ENCODE measurements around the gene CEP152.
"Not testable (repeated sequence)": the region's sequence is repeated elsewhere in the genome, so short reads cannot be mapped to it uniquely, and the experiment has no call there.

Gene CEP152

GRCh38 chr15:48856942-48857341, 46.1 kb upstream of the CEP152 start:
- no peak overlapping the region for H2AFZ ChIP-seq (ENCODE audit: low read depth, low read length, severe bottlenecking)
- no peaks in the 10 kb centered on the region for H3F3A ChIP-seq (ENCODE audit: insufficient read depth)
- no peaks in the 10 kb centered on the region for H3K36me3 ChIP-seq (ENCODE audit: low read length)
- no peak overlapping the region for H3K4me3 ChIP-seq (ENCODE audit: insufficient read depth, low read length, poor library complexity, severe bottlenecking)
- TF ChIP-seq, protein P1, sequence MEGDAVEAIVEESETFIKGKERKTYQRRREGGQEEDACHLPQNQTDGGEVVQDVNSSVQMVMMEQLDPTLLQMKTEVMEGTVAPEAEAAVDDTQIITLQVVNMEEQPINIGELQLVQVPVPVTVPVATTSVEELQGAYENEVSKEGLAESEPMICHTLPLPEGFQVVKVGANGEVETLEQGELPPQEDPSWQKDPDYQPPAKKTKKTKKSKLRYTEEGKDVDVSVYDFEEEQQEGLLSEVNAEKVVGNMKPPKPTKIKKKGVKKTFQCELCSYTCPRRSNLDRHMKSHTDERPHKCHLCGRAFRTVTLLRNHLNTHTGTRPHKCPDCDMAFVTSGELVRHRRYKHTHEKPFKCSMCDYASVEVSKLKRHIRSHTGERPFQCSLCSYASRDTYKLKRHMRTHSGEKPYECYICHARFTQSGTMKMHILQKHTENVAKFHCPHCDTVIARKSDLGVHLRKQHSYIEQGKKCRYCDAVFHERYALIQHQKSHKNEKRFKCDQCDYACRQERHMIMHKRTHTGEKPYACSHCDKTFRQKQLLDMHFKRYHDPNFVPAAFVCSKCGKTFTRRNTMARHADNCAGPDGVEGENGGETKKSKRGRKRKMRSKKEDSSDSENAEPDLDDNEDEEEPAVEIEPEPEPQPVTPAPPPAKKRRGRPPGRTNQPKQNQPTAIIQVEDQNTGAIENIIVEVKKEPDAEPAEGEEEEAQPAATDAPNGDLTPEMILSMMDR (IDR thresholded peaks at IDR 0.05; ENCODE audit: insufficient read depth, low read length, poor library complexity, severe bottlenecking) = no peak
- no peak for TF ChIP-seq EZH2phosphoT487 (conservative IDR thresholded peaks at IDR 0.05; ENCODE audit: low read length)
- H3K9me2 ChIP-seq (replicated peaks; ENCODE audit: insufficient read depth, low read length) = no peaks in the 10 kb centered on the region
- no peaks in the 10 kb centered on the region for H3K27me3 ChIP-seq (ENCODE audit: low read length)
- no peaks in the 10 kb centered on the region for H4K20me1 ChIP-seq (ENCODE audit: low read depth, low read length)
- no peak overlapping the region for H3K9ac ChIP-seq (ENCODE audit: low read length)
- H3K4me2 ChIP-seq (ENCODE audit: low read depth, low read length, poor library complexity, severe bottlenecking) = no peak overlapping the region
- no peaks in the 10 kb centered on the region for H3K9me3 ChIP-seq (ENCODE audit: insufficient read depth, low read length)
- no peak overlapping the region for H3K27ac ChIP-seq (ENCODE audit: low read depth, low read length)
- no peaks in the 10 kb centered on the region for H3K79me2 ChIP-seq (ENCODE audit: insufficient read depth, low read length)

DNA sequence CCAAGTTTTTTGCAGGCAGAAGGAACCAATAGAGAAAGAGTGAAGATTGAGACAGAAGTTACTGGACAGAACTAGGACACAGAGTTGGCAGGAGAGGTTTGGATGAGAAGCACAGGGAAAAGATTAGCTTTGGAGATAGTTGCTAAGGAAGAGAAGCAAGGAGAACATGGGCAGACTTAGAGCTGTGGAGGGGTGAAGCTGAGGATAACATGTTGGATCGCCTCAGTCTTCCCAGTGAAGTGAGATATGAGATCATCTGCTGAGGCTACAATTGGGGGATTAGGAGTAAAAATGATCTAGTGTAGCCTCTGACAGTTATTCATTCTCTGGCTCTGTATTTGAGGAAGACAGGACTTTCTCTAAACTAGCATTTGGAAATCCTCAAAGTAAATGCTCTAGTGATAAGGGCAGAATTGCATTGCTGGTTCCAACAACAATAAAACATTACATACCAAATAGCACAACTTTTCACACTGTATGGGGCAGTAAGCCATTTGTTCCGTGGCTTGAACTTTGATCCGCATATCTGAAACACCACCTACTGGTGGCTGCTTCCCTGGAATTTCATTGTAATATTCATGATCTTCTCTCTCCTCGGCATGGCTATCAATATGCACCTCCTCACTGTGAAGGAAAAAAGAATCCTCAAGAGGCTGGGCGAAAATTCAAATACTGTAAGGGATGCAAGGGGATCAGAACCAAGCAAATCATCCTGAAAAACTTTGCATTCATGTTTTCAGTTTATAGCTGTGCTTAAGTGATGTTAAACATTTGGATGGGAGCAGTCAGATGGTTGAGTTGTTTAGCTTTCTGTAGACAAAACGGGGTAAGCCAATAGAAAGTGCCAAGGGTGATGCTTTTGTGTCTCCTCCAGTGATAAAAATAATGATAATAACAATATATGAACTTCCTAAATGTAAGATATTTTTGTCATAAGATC, 44.9 kb upstream of the CEP152 start:
- no peak overlapping the region for H3K27ac ChIP-seq (ENCODE audit: low read depth, low read length)
- no peaks in the 10 kb centered on the region for H3F3A ChIP-seq (ENCODE audit: insufficient read depth)
- no peak overlapping the region for H3K4me2 ChIP-seq (ENCODE audit: low read depth, low read length, poor library complexity, severe bottlenecking)
- no peak overlapping the region for H3K4me3 ChIP-seq (ENCODE audit: insufficient read depth, low read length, poor library complexity, severe bottlenecking)
- H4K20me1 ChIP-seq (ENCODE audit: low read depth, low read length) = no peaks in the 10 kb centered on the region
- H3K9me3 ChIP-seq (ENCODE audit: insufficient read depth, low read length) = no peaks in the 10 kb centered on the region
- no peak for TF ChIP-seq EZH2phosphoT487 (conservative IDR thresholded peaks at IDR 0.05; ENCODE audit: low read length)
- TF ChIP-seq, protein P1 (IDR thresholded peaks at IDR 0.05; ENCODE audit: insufficient read depth, low read length, poor library complexity, severe bottlenecking) = no peak
- H2AFZ ChIP-seq (ENCODE audit: low read depth, low read length, severe bottlenecking) = no peak overlapping the region
- no peak overlapping the region for H3K9ac ChIP-seq (ENCODE audit: low read length)
- H3K79me2 ChIP-seq (ENCODE audit: insufficient read depth, low read length) = no peaks in the 10 kb centered on the region
- H3K36me3 ChIP-seq (ENCODE audit: low read length) = no peaks in the 10 kb centered on the region
- H3K27me3 ChIP-seq (ENCODE audit: low read length) = no peaks in the 10 kb centered on the region
- no peaks in the 10 kb centered on the region for H3K9me2 ChIP-seq (replicated peaks; ENCODE audit: insufficient read depth, low read length)

- not testable (repeated sequence) for H2AFZ ChIP-seq (ENCODE audit: low read depth, low read length, severe bottlenecking); H3K36me3 ChIP-seq (ENCODE audit: low read length); H3K9me2 ChIP-seq (replicated peaks; ENCODE audit: insufficient read depth, low read length); H3K27ac ChIP-seq (ENCODE audit: low read depth, low read length); H3F3A ChIP-seq (ENCODE audit: insufficient read depth); H3K4me3 ChIP-seq (ENCODE audit: insufficient read depth, low read length, poor library complexity, severe bottlenecking); H3K9me3 ChIP-seq (ENCODE audit: insufficient read depth, low read length); H3K4me2 ChIP-seq (ENCODE audit: low read depth, low read length, poor library complexity, severe bottlenecking); H3K9ac ChIP-seq (ENCODE audit: low read length); H4K20me1 ChIP-seq (ENCODE audit: low read depth, low read length); H3K79me2 ChIP-seq (ENCODE audit: insufficient read depth, low read length); H3K27me3 ChIP-seq (ENCODE audit: low read length)
Observed at GRCh38 chr15:48854434-48854833, 43.6 kb upstream of the CEP152 start.

GRCh38 chr15:48851956-48852355, 41.1 kb upstream of the CEP152 start:
- no peaks in the 10 kb centered on the region for H3F3A ChIP-seq (ENCODE audit: insufficient read depth)
- TF ChIP-seq EZH2phosphoT487 (conservative IDR thresholded peaks at IDR 0.05; ENCODE audit: low read length) = no peak
- TF ChIP-seq, protein P1 (IDR thresholded peaks at IDR 0.05; ENCODE audit: insufficient read depth, low read length, poor library complexity, severe bottlenecking) = no peak
- no peak overlapping the region for H3K27ac ChIP-seq (ENCODE audit: low read depth, low read length)

More at GRCh38 chr15:48851956-48852355, 41.1 kb upstream of the CEP152 start:
- no peaks in the 10 kb centered on the region for H3K79me2 ChIP-seq (ENCODE audit: insufficient read depth, low read length)
- no peak overlapping the region for H3K4me3 ChIP-seq (ENCODE audit: insufficient read depth, low read length, poor library complexity, severe bottlenecking)
- H3K27me3 ChIP-seq (ENCODE audit: low read length) = no peaks in the 10 kb centered on the region
- H3K9ac ChIP-seq (ENCODE audit: low read length) = no peak overlapping the region
- no peak overlapping the region for H3K4me2 ChIP-seq (ENCODE audit: low read depth, low read length, poor library complexity, severe bottlenecking)
- no peak overlapping the region for H2AFZ ChIP-seq (ENCODE audit: low read depth, low read length, severe bottlenecking)
- H3K9me2 ChIP-seq (replicated peaks; ENCODE audit: insufficient read depth, low read length) = no peaks in the 10 kb centered on the region
- H3K36me3 ChIP-seq (ENCODE audit: low read length) = no peaks in the 10 kb centered on the region
- H4K20me1 ChIP-seq (ENCODE audit: low read depth, low read length) = no peaks in the 10 kb centered on the region
- no peaks in the 10 kb centered on the region for H3K9me3 ChIP-seq (ENCODE audit: insufficient read depth, low read length)

All from SU-DHL-6 (cell line).